ENCODE results near the gene CDK10.
"Not testable (repeated sequence)": the region's sequence is repeated elsewhere in the genome, so short reads cannot be mapped to it uniquely, and the experiment has no call there.

CDK10 gene

DNA sequence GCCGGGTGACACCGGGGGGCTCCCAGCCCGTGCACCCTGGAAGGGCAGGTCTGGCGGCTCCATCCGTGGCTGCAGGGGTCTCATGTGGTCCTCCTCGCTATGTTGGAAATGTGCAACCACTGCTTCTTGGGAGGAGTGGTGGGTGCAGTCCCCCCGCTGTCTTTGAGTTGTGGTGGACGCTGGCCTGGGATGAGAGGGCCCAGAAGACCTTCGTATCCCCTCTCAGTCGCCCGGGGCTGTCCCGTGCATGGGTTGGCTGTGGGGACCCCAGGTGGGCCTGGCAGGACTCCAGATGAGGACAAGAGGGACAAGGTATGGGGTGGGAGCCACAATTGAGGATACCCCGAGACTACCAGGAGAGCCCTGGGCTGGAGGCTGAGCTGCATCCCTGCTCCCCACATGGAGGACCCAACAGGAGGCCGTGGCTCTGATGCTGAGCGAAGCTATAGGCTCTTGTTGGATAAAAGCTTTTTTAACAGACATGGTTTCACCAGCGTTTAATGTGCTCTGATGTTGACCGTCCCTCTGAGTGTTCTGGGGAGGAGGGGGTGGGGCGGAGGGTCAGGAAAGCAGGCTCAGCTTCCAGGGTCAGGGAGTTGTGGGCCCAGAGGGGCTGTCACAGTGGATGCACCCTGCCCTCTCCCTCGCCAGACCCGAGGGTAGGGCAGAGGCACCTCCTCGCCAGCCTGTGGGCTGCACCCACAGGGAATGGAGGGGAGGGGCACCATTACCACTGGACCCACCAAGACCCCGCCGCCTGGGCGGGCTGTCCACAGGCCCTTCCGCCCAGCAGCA lies 9.6 kb downstream of the CDK10 start:
- DNase-seq (ENCODE audit: low read depth) = no peak

DNA sequence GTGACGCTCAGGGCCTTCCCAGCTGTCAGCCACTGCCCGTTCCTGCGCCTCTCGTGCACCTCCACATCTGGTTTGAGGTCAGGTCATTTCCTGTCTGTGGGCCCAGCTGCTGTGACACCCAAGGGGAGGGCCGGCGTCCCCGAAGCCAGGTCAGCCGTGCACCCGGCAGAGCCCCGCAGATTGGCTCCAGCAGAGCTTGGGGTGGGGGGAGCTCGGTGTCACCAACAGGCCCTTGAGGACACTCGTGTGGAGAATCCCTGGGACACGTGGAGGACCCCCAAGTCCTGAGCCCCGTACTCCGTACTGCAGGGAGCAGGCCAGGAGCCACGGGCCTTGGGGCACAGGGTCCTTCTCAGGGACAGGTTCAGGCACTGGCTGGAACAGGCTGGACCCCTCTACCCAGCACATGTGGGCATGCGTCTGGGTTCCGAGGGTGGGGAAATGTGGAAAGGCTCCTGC lies 10.2 kb downstream of the CDK10 start:
- no peak for DNase-seq (ENCODE audit: low read depth)

DNA sequence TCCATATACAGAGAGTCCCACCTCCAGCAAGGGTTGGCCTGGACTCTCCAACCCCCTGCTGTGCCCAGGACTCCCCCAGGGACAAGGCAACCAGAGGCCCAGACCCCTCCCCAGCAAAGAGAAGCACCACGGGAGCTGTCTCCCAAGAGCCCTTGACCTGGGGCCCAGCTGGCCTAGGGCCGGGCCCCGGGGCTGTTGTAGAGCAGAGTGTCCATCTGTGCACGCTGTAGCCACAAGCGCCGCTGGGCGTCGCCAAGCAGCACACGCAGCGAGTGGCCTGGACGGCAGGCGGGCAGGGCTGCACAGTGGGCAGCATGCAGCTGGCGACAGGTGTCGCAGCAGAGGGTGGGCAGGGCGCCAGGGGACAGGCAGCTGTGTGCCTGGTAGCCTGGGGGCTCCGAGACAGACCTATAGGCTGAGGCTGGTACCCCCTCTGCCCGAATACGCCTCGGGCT lies 10.7 kb downstream of the CDK10 start:
- DNase-seq (ENCODE audit: low read depth) = no peak

DNA sequence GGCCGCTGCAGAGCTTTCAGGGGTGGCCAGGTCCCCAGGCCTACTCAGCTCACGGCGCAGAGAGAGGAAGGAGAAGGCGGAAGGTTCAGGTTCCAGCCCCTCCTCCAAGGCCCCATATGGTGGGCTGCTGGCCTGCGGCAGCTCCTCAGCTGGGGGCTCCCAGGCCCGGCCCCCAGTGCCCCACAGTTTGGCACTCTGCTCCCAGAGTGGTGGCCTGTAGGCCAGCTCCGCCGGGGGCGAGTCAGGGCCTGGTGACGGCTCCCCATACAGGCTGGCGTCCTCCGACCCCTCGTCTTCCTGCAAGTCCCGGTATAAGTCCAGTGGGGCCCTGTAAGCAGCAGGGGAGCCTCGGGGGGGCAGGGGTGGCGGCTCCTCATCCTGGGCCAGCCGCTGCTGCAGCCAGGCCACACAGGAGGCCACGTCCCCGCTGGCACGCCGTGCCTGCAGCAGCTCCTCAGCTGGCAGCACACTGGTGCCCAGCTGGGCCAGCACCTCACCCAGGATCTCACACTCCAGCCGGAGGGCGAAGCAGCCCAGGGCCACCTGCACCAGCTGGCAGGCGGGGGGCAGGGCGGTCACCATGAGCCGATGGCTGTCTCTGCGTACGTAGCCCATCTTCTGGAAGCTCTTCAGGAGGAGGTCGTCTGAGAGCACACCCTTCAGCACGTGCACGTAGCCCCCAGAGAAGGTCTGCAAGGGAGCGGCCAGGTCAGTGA lies 11.3 kb downstream of the CDK10 start:
- DNase-seq (ENCODE audit: low read depth) = no peak

DNA sequence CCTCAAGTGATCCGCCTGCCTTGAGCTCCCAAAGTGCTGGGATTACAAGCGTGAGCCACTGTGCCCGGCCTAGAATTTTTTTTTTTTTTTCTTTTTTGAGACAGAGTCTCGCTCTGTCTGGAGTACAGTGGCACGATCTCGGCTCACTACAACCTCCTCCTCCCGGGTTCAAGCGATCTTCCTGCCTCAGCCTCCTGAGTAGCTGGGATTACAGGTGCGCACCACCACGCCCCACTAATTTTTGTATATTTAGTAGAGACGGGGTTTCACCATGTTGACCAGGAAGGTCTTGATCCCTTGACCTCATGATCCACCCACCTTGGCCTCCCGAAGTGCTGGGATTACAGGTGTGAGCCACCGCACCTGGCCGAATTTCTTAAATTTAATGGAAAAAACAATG lies 12.2 kb downstream of the CDK10 start:
- DNase-seq (ENCODE audit: low read depth) = not testable (repeated sequence)

DNA sequence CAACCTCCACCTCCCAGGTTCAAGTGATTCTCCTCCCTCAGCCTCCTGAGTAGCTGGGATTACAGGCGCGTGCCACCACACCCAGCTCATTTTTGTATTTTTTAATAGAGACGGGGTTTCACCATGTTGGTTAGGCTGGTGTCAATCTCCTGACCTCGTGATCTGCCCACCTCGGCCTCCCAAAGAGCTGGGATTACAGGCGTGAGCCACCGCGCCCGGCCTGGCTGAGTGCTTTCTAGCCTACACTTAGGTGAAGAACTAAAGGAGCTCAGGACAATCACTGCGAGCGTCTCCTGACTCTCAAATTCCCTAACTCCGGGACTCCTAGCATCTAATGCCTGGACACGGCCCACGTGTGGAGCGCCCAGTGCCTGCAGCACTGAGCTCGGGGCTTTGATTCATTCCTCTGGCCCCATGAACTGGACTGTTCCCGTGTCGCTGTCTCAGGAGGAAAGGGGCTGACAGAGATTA lies 13.2 kb downstream of the CDK10 start:
- not testable (repeated sequence) for DNase-seq (ENCODE audit: low read depth)

DNA sequence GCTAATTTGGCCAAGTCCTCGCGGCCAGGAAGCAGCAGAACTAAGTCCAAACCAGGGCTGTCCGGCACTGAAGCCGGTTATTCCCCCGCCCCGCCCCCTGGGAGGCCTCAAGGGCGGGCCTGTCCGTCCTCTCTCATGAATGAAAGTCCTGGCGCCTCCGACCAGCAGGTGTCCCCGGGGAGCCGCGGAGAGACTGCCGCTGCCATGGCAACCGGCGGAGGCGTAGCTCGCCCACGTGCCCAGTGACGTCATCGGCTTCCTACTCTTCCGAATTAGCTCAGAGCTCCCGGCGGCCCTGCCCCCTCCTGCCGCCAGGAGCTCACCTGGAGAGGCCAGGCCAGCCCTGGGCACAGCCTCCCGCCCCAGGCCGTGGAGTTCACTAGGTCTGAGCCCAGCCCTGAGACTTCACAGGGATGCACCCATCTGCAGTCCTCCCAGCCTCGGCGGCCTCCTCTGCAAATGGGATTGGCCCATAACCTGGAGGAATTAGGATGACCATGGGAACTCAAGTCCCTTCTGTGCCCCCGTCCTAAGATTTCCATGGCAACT lies 13.7 kb downstream of the CDK10 start:
- peak; percentile 99 for DNase-seq (ENCODE audit: low read depth)

DNA sequence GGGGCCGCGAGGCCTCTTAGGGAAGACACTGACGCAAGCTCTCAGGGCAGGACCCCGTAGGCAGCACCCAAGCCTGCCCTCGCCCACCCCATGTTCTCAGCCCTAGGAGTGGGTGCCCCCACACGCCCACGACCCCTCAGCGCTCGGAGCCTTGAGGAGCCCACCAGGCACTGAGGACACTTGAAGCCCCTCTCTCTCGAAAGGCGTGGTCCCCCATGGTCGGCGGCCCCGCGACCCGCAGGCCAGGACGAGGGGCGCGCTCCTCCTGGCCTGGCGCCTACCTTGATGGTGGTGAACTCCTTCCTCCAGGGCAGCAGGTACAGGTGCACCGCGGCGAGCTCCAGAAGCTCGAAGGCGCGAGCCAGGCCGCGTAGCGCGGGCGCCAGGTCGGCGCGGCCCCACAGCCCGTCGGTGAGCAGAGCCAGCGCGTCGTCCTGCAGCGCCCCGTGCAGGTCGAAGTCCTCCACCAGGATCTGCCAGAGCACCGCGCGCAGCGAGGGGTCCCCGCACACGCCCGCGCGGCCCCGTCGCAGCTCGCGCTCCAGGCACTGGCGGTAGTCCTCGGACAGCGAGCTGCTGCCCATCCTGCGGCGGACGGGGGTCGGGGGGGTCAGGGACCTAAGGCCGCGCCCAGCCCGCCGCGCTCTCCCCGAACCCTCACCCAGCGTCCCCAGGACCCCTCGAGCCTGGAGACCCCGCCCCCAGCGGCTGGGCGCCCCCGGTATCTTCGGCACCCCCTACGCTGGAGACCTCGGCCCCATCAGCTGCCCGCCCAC lies 14.3 kb downstream of the CDK10 start:
- DNase-seq (ENCODE audit: low read depth) = peak; percentile 38

DNA sequence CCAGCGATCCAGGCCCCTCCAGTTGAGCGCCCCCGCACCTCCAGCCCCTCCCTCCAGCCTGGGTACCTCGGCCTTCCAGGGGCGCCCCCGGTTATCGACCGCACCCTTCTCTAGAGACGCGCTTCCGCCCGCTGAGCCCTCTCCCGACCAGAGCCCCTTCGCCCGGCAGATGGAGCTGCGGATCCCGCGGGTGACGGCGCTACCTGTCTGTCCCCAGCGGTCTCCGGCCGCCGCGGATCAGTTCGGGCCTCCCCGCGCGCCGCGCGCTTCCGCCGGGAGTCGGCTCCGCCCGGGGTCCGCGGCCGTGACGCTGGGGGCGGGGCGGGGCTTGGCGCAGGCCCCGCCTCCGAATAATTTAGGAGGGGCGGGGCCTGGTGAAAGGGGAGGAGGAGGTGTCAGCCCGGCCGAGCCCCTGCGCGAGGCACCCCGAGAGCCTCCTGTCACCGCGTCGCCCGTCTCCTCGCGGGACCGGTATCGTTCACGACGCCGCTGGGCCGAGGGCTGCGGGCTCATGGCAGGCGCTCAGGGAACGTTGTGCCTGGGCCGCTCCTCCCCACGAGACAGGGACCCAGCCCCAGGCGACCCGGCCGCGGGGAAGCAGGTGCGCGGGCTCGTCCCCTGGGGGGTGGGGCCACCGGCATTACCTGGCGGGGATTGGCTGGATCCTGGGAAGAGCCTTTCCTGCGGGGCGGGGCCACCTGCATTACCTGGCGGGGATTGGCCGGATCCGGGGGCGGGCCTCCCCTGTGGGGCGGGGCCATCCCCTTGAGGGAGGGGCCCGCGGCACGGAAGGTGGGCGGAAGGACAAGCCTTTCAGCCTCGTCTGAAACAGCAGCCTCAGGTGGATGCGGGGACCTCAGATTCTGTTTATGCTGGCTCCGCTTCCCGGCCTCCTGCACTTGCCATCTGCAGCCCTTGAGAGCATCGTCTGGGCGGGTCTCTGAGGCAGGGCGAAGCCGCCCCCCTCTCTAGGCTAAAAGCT lies 15.2 kb downstream of the CDK10 start, which contains the start of gene SPATA2L:
Gene SPATA2L, minus strand, starts transcription at position 281 of the 982 bp plus-strand sequence. CDS start 473 bp downstream, outside the sequence.
- DNase-seq (ENCODE audit: low read depth) = peak; percentile 90

DNA sequence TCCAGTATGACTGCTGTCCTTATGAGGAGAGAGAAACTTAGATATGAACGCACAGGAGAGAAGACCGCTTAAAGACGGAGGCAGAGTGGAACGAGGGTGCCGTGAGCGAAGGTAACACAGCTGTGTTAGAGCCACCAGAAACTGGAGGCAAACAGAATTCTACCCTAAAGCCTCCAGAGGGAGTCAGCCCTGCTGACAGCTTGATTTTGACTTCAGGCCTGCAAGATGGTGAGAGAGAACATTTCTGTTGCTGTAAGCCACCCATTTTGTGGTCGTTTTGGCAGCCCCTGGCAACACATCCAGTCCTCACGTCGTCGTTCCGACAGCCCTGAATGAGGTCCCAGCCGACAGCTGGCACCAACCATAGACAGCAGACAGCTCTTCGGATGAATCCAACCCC lies 17.8 kb downstream of the CDK10 start:
- no peak for DNase-seq (ENCODE audit: low read depth)

DNA sequence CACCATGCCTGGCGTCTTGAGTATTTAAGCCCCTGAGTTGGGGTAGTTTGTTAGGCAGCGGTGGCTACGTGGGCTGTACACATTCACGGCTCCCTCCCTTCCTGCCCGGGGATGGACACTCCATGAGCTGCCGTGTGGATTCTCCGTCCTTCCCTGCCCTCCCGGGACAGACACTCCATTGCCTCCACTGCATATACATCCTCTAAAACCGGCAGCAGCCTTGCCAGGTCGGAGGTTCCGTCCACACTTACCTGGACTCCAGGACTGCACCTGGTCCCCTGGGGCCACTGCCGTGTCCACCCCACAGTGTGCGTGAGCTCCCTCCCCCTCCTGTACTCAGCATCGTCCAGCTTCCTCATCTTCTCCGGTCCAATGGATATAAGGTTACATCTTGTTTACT lies 18.5 kb downstream of the CDK10 start:
- DNase-seq (ENCODE audit: low read depth) = no peak

DNA sequence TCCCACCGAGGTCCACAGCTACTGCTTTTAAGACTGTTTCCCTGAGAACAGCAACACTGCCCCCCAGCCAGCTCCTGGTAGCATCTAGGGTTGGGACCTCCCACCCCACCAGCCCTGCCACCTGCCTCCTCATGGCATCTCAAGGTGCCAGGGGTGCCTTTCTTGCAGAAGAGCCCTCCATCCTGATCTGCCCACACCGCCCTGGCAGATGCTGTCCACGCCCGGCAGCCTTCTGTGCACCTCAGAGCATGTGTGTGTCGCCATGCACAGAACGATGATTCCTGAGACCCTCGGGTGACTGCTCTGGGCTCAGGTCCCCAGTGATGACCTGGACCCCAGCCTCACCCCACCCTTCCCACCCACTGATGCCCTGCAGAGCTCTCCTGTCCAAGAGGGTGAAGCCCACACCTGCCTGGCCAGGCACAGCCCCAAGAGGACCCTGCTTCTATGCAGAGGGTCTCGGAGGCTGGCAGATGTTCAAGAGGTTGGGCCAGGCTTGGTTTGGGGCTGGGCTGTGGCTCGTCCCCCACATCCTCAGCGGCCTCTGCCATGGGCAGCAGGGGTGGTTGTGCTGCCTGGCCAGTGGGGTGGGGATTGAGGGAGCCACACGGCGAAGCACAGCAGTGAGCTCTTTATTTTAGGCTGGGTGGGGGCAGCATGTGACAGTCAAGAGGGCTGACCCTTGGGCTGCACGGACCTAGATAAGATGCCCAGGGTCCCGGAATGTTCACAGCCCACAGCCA lies 20.2 kb downstream of the CDK10 start:
- DNase-seq (ENCODE audit: low read depth) = no peak

DNA sequence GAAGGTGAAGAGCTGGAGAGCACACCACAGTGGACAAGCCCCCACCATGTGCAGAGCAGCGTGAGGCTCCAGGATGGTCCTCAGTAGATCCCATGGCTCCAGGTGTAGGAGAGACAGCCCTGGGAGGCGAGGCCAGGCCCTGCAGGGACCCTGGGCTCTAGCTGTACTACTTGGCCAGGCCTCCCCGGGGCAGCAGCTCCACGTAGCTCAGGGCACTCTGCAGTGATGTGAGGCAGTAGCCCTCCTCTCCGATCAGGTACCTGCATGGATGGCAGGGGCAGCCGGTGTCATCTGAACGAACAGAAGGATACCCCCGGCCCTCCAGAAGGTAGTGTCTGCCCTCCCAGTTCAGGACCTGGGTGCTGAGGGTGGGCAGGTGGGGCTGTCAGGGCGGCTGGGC lies 21.2 kb downstream of the CDK10 start:
- DNase-seq (ENCODE audit: low read depth) = no peak

DNA sequence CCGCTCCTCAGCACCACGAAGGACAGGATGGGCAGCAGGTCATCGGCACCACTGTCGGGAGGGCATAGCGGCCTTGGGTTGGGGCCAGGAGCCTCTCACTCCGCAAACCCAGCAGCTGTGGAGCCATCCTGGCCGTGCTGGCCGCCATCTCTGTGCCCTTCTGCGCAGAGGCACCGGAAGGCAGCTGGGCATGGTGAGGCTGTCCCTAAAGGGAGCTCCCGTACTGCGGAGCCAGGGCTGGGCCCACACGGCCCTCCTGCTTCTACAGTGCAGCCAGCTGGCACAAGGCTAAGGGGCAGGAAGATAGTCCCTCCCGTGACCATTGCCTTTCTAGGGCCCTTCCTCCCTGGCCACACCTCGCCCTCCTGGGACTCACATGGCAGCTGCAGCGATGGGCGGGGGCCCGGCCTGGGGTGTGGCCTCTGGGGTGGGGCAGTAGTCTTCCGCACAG lies 22.0 kb downstream of the CDK10 start:
- DNase-seq (ENCODE audit: low read depth) = no peak

DNA sequence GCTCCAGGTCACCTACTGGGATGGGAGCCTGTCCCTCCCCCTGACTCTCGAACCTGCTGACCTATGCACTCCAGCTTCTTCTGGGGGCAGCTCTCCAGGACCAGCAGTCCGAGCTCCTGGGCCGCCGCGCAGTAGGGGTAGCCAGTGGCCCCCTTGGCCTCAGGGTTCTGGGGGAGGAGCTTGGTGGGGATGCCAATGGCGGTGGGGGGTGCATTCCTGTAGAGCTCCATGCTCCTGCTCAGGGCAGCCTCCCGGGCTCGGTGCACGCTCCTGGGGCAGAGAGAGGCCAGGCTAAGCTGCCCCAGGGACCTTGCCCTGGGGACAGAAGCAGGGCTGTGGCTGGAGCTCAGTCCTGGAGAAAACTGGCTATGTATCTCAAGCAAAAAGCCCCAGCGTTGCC lies 22.7 kb downstream of the CDK10 start:
- DNase-seq (ENCODE audit: low read depth) = no peak

DNA sequence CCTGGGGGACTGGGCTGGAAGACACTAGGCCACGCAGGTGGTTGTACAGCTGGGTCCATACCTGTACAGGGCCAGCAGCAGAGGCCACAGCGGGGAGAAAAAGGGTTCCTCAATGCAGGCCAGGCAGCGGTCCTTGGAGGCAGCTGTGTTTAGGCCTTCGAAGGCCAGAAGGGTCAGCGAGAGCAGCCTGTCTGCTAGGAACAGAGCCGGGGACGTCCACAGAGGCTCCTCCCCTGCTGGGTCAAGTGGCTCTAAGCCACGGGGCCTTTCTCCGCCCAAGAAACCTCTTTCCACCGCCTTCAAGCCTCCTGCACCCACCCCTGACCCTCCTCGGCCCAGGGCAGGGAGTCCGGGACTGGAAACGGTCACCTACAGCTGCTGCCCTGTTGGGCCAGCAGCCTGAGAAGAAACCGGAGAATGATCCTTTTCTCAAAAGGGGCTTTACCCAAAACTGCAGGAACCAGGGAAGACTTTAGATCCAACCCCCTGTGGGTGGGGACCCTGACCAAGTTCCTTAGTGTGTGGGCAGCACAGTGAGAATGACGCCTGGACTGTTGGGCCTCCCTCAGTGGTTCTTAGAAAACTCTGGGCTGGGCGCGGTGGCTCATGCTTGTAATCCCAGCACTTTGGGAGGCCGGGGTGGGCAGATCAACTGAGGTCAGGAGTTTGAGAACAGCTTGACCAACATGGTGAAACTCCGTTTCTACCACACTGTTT lies 23.4 kb downstream of the CDK10 start:
- DNase-seq (ENCODE audit: low read depth) = no peak

DNA sequence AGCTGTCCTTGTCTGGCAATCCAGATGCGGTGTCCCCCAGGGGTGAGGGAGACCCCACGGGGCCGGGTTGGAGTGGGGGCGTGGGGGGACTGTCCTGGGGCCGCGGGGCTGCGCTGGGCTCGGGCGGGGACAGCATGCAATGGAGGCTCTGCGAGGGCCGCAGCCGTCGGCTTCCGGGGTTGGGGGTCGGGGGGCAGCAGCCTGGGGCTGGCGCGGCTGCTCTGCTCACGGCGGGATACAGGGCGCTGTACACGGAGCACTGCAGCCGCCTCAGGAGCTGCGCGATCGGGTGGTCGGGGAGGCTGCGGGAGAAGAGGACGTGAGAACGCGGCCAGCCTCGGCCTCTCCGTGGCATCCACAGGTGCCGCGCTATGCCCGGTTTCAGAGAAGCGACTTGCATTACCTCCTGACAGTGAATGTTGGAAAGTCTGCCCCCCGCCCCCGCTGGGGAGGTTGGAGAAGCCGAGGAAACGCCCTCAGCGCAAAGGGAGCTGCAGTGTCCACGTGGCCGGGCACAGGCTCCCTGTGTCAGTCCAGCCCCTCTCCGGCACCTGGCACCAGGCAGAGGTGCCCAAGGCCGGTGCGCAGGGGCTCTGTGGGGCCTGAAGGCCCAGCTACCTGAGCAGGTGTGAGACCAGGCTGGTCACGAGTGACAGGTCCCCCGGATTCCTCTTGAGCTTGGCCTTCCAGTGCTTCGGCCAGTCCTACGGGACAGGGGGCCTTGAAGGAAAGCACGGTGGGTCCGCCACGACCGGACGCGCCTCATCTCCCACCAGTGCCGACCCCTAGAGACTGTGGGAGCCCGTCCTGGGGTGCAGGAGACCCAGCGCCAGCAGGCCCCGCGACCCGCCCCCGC lies 24.4 kb downstream of the CDK10 start:
- no peak for DNase-seq (ENCODE audit: low read depth)

DNA sequence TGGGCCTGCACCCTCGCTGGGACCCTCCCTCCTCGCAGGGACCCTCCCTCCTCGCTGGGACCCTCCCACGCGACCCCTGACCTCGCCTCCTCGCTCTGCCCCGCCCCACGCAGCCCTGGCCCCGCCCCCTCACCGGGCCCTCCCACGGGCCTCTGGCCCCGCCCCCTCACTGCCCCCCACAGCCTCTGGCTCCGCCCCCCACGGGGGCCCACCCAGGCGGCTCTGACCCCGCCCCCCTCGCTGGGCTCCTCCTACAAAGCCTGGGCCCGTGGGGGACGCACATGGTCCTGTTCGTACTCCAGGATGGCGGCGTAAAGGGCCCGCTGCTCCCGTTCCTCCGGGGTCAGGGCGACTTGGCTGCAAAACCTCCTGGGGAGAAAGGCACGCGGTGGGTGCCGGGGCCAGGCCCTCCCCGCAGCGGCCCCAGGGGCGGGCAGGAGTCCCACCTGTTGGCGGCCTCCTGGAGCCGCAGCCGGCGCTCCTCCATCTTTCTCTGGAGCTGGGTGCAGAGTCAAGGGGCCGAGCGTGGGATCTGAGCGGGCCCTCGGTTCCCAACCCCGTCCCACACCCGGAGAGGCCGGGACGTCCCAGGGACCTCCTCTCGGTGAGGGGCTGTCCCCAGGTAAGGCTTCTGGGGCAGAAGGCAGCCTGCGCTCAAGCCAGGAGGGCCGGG lies 25.2 kb downstream of the CDK10 start:
- DNase-seq (ENCODE audit: low read depth) = peak; percentile 66

All from EH (cell line).